Activated T-helper 1 cell treated with Interleukin-2 at 50 U/mL for 16 hours (primary cell): Measurements from ENCODE around the gene RRBP1.

Source experiments
- DNase-seq: peaks from one replicate; pipeline ENCODE4 v3.0.0-alpha.2; 2020; ENCODE audit warnings: low read depth

RRBP1 gene

GRCh38 chr20:17610566-17611289 is 71.3 kb downstream of the RRBP1 start:
- peak; percentile 48 for DNase-seq

DNA sequence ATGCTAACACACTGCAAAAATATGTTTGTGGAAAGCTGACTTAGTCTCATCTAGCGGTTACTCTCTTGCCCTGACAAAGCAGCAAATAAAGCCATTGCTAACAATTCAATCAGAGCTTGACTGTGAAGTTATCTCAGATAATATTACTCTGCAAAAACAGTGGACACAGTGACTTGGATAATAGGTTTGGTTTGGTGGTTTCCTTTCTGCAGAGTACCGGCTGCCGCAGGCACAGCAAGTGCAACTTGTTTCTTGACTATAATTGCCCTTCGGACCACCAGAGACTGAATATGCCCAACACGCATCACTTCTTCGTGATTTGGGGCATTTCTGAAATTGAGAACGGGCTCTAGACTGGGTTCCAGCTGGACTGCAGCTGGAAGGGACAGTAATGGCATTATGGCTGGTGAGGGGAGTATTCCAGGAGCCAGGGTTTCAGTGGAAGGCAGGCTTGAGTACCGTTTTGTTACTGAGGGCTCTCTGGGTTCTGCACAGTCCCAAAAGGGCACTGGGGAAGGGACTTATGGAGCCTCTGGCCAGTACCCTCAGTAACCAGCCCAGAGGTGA is 72.1 kb downstream of the RRBP1 start:
- no peak for DNase-seq

GRCh38 chr20:17608701-17609497 is 73.1 kb downstream of the RRBP1 start:
- DNase-seq: no peak

DNA sequence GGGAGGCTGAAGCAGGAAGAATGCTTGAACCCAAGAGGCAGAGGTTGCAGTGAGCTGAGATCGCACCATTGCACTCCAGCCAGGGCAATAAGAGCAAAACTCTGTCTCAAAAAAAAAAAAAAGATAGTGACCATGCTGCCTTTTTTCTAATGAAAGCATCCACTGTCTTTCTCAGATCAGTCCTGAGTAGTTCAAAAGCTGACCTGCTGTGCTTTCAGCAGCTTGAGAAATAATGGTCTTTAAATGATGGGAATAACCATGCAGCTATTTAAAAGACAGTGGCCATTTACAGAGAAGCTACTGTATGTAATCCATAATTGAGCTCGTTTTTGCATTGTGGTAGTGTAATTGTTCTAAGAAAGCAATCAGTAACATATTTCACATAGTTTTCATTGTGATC is 76.0 kb downstream of the RRBP1 start:
- DNase-seq: no peak

DNA sequence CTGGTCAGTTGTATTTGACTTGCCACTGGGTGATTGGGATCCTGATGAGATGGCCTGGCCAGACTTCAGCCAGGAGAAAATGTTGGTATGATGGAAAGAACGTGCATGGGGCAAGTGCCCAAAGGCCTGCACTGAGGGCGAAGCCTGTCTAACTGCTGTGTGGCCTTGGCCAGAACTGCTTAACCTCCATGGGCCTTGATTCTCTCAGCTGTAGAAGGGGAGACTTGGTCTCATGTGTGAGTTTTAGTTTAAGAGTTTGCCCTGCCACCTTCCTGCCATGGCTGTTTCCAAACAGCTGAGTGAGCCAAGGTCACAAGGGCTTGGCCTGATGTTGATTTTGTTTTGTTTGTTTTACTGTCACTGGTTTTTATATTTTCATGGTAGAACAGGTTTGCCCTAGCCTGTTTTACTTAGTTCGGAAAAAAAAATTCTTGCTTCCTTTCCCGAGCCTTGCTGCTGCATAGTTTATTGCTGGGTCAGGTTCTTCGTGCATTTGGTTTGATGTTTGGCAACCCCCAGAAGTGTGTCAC is 76.8 kb downstream of the RRBP1 start:
- no peak for DNase-seq

DNA sequence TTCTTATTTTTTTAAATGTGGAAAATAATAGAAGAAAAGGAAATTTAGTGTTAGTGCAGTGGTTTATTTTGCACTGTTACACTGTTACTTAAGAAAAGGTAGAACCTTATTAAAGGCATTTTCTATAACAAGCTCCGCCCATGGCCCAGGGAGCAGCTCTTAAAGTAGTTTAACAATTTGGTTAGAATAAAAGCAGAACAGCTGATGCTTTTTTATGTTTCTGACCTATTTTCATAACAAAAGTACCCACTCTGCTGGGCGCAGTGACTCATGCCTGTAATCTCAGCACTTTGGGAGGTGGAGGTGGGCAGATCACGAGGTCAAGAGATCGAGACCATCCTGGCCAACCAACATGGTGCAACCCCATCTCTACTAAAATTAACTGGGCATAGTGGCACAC is 79.5 kb downstream of the RRBP1 start:
- no peak for DNase-seq

GRCh38 chr20:17601957-17602356 is 80.1 kb downstream of the RRBP1 start:
- no peak for DNase-seq

DNA sequence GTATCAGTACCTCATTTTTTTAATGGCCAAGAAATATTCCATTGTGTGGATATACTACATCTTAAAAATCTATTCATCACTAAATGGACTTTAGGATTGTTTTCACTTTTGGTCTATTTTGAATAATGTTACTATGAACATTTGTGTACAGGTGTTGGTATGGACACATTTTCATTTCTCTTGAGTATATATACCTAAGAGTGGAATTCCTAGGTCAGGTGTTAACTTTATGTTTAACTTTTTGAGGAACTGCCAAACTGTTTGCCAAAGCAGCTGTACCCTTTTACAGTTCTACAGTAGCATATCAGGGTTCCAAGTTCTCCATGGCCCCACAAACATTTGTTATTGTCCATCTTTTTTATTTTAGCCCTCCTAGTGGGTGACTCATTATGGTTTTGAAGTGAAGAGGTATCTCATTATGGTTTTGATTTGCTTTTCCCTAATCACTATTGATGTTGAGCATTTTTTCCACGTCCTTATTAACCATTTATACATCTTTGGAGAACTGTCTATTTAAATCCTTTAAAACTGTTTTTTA is 84.0 kb downstream of the RRBP1 start:
- DNase-seq: no peak

DNA sequence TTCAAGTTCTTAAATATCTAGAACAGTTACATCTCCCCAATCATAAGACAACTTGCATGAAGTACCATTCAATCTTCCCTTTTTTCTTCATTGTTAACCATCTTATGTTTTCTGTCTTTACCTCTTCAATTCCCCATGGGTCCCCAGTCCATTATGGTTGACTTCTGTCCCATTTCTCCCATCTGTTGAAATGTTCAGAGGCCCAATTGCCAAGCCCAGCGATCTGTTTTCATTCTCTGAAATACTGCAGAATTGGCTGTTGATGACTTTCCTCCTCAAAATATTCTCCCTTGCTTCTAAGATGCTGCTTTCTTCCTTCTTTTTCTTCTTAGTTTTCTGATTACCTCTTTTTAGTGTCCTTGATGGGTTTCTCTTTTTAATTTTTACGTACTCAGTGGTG is 86.2 kb downstream of the RRBP1 start:
- no peak for DNase-seq

DNA sequence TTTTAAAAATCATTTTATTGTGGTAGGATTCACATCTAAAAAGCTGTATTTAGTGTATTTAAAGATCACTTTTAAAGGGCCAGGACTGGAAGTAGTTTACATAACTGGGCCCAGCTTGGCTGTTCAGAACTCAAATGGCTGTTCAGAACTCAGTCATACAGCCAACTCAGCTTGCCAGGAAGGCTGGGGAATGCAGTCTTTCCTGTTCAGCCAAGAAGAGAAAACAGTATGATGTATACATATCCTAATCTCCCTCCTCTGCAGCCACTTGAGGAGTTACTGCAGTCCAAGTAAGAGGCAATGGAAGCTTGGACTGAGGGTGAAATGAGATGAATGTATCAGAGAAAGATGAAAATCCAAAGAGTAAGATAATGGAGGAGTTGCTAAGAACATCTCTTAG is 87.6 kb downstream of the RRBP1 start:
- no peak for DNase-seq

GRCh38 chr20:17593902-17594301 is 88.1 kb downstream of the RRBP1 start:
- DNase-seq: no peak

DNA sequence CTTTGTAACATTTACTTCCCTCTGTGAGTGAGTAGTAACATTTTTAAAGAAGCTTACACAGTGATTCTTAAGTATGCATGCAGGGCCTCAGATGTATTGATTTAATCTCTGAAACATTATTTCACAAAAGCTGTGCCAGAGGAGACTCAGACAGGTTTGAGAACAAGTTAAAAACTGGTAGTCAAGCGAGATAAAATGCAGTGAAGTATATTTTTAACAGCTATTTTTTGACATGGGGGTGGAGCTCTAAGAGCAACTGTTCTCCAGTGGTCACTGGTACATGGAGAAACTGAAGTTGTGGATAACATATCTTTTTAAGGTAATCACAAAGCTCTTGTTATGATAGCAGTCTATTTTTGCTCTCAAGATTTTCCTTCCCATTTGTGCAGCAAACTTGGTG is 91.8 kb downstream of the RRBP1 start:
- no peak for DNase-seq

GRCh38 chr20:17589161-17589834 is 92.7 kb downstream of the RRBP1 start:
- no peak for DNase-seq

- DNase-seq: no peak
These were observed 94.2 kb downstream of the RRBP1 start for GRCh38 chr20:17587824-17588223.

GRCh38 chr20:17587148-17587547 is 94.9 kb downstream of the RRBP1 start:
- no peak for DNase-seq

- no peak for DNase-seq
These were observed 95.8 kb downstream of the RRBP1 start for GRCh38 chr20:17586250-17586649.

GRCh38 chr20:17584689-17585088 is 97.4 kb downstream of the RRBP1 start:
- DNase-seq: no peak

GRCh38 chr20:17583126-17583525 is 98.9 kb downstream of the RRBP1 start:
- DNase-seq: no peak

DNA sequence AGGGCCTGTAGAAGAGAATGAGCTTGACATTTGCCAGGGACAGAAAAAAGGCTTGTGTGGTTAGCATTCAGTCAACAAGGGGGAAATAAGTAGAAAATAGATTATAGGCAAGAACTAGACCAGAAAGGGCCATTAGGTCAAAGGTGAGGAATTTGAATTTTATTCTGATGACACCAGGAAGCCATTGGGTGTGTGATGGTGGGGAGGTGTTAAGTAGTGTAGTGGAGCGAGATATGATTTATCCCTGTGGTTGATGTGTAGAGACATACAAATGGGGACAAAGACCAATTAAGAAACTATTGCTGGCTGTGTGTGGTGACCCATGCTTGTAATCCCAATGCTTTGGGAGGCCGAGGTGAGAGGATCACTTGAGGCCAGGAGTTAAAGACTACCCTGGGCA is 101.1 kb downstream of the RRBP1 start:
- no peak for DNase-seq

- DNase-seq: no peak
These were observed 102.5 kb downstream of the RRBP1 start for GRCh38 chr20:17579369-17580039.

GRCh38 chr20:17576215-17576614 is 105.8 kb downstream of the RRBP1 start:
- DNase-seq: no peak

- no peak for DNase-seq
These were observed 108.6 kb downstream of the RRBP1 start for GRCh38 chr20:17573463-17573862.
